Hippocampal formation (tissue), 2 donors: ENCODE measurements around the gene ZSCAN12.
"Not testable (repeated sequence)": the region's sequence is repeated elsewhere in the genome, so short reads cannot be mapped to it uniquely, and the experiment has no call there.

Source experiments
- DNase-seq, 2 donors: peaks; one replicate each; lab custom pipeline; 2025; lab: John Stamatoyannopoulos, UW

The ZSCAN12 gene

DNA sequence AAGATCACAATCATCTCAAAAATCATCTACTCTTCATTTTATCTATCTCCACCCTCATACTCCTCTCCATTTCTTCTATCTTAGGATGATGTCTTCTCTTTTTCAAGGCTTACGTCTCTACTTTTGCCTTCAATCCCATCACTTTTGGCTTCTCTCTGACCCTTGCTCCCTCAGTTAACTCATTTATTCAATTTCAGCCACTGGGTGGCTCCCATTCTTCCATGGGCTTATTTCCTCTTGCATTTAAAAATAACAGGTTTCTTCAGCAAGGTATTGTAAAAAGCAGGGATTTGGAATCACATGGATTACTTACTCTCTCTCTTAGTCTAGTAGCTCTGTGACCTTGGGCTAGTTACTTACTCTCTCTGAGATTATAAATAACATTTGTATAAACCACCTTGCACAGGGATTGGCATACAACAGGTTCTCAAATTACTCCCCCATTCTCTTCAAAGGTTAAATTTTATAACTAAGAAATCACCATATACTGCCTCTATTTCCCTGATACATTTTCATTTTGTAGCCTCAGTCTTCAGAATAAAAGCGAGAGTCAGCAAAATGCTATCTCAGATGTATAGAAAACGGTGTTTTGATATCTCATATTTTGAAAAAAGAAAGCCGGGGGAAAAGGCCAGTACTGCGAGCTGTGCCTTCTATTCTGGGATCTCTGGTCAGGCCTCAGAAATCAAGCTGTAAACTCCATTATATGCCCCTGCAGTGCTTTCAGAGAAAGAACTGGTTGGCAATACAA lies 5.5 kb downstream of the ZSCAN12 start:
- DNase-seq, result no peak

DNA sequence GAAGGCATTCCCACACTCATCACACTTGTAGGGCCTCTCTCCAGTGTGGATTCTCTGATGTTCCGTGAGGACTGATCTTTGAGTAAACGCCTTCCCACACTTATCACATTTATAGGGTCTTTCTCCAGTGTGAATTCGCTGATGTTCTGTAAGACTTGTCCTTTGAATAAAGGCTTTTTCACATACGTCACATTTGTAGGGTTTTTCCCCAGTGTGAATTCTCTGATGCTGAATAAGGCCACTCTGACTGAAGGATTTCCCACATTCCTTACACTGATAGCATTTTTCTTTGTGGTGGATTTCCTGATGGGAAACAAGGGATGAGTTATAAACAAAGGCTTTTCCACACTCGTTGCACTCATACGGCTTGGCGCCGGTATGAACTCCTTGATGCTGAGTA lies 8.9 kb downstream of the ZSCAN12 start:
- no peak for DNase-seq

DNA sequence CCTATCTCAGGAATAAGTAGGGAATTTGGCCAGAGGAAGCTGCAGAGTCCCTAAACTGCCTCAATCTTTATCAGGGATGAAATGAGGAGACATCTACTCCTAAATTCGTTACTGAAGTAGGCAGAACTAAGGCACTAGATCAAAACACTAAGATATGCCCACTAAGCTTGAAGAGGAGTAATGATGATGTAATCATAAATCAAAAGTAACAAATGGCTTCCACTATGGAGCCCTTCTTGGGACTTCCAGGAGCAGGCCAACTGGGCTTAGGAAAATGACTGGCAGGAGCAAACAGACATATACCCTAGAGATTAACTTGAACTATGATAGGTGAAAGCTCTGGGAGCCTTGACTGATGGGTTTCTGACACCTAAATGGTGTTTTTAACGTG lies 15.4 kb downstream of the ZSCAN12 start:
- no peak for DNase-seq

DNA sequence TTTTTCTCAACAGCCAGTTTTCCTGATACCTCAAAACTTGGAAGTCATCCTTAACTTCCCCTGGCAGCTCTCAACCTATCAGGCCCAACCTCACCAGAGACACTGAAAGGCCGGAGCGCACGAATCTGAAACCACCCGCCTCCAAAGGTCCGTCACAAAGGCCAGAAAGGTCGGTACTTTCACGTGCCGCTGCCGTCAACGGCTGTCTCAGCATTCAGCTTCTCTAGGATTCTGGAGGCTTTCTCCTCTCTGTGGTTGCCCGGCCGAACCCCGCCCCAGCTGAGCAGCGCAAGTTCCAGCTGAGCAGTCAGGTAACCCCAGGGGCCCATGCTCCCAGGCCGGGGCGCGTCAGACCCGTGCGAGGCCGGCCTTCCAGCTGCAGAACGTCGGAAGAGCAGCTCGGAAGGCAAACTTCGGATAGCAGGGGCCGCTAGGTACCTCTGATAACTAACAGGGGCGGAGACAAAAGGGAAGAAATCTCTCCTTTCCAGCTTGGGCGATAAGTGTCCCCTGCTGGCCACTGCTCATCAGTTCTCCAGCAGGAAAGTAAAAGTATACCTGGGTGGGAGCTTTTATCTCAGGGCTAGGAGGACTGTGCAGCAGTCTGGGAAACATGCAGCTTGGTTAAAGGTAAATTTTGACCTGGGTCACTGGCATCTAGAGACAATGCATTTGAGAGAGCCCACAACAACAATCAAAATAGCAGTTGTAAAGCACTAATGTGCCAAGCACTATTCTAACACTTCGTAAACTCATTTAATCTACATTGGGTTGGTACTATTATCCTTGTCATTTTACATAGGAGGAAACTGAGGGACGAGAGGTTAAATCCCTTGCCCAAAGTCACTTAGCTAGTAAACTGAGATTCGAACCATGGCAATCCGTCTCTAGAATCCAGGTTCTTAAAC lies 16.1 kb downstream of the ZSCAN12 start:
- peak; percentile 10 to 35 for DNase-seq

DNA sequence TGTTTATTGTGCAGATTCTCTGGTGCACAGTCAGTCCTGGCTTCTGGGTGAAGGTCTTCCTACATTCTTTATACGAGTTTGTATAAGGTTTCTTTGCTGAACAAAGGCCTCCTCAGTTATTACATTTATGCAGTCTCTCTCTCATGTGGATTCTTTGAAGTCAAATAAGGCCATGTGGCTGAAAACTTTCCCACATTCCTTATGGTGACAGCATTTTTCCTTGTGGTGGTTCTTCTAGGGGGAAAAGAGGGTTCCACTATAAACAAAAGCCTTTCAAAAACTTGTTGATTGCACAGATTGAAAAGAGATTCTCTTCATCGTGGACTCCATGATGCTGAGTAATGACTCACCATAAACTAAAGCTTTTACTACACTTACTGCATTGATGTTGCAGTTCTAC lies 19.2 kb downstream of the ZSCAN12 start:
- no peak for DNase-seq

DNA sequence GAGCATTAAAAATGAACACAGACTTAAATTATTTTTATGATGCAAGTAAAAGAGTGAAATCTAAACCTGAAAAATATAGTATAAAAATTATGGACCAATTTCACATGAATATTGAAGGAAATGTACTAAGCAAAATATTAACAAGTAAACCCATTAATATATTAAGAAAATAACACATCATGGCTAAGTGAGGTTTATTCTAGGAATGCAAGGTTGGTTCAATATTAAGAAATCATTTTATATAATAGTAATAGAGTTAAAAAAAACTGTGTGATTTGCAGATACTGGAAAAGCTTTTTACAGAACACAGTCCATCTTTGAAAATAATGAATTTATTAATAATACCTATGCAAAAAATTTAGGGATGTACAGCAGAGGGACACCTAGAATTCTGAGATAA lies 20.9 kb downstream of the ZSCAN12 start:
- no peak for DNase-seq

DNA sequence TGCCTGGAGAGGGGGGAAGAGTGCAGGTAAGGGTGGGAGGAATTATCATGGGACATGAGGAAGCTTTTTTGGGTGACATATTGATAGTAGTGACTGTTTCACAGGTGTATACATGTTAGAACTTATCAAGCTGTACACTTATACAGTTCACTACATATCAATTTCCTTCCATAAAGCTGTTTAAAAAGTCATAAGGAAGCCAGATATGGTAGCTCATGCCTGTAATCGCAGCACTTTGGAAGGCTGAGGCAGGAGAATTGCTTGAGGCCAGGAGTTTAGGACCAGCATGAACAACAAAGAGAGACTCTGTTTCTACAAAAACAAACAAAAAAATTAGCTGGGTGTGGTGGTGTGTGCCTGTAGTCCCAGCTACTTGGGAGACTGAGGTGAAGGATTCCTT lies 21.7 kb downstream of the ZSCAN12 start:
- DNase-seq, result no peak

DNA sequence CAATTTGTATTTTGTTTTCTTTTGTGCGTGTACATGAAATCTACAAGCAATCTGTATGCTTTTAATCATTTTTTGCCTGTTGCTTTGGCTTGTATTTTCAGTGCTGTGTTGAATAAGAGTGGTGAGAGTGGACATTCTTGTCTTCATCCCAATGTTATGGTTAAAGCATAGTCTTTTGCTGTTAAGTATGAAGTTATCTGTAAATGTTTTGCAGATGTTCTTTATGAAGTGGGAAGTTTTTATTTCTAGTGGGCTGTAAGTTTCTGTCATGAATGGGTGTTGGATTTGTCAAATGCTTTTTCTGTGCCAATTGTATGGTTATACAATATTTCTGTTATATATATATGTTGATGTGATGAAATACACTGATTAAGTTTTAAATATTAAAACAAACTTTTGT lies 25.6 kb downstream of the ZSCAN12 start:
- DNase-seq, result no peak

DNA sequence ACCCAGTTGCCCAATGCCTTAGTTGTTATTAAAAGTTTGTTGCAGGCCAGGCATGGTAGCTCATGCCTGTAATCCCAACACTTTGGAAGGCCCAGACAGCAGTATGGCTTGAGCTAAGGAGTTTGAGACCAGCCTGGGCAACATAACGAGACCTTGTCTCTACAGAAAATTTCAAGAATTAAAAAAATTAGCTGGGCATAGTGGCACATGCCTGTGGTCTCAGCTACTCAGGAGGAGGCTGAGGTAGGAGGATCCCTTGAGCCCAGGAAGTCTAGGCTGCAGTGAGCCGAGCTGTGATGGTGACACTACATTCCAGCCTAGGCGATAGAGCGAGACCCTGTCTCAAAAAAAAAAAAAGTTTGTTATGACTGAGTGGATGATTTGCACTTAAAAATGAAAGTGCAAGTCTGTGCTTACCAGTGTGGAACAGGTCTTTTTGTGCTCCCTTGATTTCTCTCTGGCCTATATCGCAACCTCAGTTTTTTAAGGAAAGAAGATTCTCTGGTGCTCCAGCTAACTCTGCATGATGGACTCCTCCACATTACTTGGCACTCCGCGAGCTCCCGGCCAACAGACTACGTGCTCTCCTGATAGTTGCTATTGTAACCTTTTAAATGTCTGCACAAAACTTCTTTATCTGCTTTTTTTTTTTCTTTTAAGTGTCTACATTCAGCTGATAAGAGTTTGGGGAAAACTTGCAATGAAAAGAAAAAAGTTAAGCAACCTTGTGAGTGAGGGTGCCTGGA lies 27.7 kb downstream of the ZSCAN12 start:
- no peak for DNase-seq

DNA sequence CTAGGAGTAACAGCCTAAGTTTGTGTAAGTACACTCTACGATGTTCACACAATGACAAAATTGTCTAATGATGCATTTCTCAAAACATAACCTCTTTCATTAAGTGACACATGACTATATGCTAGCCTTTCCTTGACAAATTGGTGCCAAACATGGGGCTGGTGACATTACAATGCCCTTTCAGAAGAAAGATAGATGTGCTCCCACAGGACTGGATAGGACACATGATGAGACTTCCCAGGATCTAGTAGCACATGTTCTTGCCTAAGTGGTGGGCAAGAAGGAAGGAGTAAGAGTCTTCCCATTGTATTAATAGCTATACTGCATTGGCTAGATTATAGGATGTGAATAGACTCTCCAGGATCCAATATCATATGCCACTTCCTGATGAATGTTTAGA lies 28.3 kb downstream of the ZSCAN12 start:
- DNase-seq, result no peak

DNA sequence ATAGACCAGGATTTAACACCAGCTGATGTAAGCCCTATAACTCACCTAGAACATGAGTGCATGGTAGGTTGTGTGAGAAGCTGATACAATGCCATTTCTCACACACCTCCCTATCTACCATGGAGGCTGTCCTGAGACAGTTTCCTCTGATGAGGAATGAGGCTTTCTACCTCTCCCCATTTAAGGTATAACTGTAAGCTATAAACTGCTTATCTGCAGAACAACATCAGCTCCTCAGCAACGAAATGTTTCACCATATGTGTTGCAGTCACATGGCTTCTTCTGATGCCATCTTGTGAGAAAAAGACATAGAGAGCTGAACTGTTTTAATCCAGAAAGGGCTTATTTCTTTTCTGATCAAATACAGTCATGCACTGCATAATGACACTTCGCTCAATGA lies 29.1 kb downstream of the ZSCAN12 start:
- DNase-seq, result no peak

DNA sequence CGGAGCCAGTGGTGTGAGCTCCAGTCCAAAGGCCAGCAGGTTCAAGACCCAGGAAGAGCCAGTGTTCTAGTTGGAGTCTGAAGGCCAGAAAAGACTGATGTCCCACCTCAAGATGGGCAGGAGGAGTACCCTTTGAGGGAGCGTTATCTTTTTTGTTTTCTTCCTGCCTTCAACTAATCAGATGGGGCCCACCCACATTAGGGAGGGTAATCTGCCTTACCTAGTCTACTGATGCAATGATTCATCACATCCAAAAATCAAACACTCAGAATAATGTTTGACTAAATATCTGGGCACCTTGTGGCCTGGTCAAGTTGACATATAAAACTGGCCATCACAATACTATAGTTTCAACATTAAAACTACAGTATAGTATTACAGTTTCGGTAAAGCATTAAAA lies 30.1 kb downstream of the ZSCAN12 start:
- no peak for DNase-seq

DNA sequence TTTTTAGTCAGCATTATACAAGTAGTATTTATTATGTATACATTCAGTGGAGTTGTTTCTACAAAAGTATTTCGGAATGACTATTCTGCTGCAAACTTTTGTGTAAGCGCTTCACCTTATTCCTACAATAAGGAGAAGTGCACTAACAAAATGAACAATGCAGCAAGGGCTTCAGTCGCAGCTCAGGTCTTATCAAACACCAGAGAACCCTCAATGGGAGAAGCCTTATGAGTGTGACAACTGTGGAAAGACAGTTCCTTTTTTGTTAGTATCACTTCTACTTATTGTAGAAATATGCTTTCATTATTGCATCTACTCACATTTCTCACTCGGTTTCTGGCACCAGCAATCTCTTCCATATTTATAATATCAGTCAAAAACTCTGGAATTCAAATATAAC lies 31.0 kb downstream of the ZSCAN12 start:
- DNase-seq, result no peak

DNA sequence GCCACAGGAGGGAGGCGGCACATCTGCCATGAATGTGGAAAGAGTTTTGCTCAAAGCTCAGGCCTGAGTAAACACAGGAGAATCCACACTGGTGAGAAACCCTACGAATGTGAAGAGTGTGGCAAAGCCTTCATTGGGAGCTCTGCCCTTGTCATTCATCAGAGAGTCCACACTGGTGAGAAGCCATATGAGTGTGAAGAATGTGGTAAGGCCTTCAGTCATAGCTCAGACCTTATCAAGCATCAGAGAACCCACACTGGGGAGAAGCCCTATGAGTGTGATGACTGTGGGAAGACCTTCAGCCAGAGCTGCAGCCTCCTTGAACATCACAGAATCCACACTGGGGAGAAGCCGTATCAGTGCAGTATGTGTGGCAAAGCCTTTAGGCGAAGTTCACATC lies 34.0 kb downstream of the ZSCAN12 start:
- not testable (repeated sequence) for DNase-seq

DNA sequence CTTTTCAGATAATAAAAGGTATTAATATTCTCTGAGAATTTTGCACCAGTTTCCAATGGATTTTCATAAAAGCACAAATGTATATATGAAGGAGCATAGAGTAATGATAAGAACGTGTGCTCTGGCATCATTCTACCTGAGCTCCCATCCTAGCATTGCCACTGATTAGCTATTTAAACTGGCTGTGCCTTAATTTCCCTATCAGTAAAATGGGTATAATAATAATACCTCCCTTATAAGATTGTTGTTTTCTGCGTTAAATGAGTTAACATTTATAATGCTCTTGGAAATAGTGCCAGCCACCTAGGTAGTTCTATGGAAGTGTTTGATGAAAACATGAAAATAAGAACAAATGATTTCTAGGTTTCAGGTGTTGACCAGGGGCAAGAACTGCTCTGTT lies 38.6 kb downstream of the ZSCAN12 start:
- DNase-seq, result no peak

DNA sequence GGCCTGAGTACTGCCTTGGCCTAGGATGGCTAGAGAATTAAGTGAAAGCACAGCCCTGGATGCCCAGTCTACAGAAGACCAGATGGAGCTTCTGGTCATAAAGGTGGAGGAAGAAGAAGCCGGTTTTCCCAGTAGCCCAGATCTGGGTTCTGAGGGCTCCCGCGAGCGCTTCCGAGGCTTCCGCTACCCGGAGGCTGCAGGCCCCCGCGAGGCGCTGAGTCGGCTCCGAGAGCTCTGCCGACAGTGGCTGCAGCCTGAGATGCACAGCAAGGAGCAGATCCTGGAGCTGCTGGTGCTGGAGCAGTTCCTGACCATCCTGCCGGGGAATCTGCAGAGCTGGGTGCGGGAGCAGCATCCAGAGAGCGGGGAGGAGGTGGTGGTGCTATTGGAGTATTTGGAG lies 40.0 kb downstream of the ZSCAN12 start:
- DNase-seq, result not testable (repeated sequence)

DNA sequence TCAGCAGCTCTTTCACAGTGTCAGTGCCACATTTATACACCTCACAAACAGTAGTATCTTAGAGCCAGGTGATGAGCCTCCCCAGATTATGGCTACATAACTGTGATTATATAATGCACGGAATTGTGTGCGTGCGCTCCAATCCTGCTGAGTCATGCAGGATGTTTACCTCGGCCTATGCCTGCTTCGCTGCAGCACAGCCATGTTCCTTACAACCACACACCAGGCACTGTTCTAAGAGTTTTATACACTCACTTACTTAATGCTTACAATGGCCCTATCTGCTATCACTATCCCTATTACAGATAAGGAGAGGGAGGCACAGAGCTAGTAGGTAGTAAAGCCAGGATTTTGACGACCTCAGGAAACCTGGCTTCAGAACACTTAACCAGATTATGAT lies 42.5 kb downstream of the ZSCAN12 start:
- peak in 1 of 2 donors; percentile 24 for DNase-seq

DNA sequence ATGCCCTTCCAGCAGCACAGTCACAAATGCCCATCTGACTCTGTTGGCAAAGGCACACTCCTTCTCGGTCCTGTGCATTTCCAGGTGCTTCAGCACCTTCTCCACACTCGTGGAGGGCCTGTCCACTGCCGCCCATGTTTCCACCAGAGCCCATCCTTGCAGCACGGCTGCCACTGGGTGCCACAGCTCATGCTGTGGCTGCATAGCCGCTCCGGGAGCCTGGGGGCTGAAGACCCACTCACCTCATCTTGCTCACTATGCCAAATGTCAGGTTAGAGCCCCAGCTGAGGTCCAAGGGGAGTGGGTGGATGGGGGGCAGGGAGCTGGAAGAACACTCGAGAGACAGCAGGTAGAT lies 42.9 kb downstream of the ZSCAN12 start:
- DNase-seq, result no peak

DNA sequence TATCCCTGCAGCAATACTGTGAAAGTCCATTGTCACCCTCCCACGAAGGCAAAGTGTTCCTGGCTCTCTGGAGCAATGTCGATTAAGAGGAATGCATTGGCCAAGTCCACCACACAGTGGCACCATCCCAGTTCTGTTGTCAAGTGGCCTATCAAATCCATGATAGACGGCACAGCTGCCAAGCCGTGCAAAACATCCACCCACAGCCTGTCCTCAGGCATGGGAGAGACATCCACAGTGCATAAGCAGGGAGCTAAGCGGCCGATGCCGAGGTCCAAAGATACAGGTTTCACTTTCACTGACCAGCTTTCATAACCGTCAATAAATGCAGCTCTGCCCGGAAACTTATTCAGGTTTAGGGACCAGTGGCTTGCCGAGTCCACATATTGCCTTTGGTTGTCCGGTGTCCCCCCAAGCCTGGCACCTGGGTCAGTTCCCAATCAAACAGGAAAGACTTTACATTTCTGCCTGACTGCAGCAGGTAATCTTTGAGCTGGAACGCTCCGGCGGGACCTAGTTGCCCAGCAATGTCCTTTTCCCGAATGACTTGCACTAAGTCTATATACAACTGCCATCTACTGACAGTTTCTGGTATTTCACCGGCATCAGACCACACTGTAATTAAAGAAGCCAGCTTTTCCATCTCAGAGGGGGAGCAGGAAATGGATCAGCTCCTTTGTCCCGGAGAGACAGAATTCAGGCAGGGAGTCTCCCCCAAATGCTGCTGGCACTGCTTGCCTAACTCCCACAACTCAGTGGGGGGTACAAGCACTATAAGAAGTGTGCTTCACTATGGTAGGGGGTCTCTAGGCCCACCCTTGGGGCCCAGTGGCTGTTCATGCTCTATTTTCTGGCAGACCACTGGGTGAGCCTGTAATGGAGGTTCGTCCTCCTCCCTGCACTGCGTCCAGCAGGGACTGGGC lies 43.5 kb downstream of the ZSCAN12 start:
- DNase-seq, result peak; percentile 68 to 88

DNA sequence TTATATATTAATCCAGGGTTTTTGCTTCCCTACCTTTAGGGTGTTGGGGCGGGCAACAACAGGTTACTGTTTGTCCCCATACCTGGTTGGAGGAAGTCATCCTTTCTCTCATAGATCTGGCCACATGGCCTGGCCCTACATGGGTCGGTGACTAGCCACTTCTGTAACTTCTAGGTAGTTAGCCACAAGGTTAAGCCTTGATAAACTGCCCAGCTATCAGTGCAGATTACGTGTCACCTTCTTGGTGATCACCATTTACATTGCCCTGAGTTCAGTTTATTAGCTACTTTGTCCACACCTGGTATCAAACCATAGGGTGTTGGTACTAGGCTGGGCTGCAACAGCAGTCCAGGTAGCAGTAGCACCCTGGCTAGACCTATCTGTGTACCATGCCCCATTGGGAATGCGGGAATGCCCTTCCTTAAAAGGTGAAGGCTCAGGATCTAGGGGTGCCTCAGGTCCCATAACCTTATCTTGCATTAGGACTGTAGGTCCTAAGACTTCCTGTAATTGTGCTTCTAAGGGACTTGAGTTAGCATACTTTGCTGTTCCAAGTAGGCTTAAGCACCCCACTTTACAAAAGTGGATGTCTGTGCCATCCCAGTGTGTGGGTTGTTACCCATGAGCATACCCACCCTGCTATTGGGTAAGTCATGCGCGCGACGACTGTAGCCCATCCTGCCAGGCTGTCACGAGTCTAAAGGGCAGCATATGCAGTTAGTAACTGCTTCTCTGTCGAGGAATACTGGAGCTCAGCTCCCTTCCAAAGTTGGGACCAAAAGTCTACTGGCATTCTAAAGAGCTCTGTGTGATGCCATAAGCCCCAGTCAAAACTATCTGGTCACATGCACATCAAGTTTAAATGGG lies 44.6 kb downstream of the ZSCAN12 start:
- no peak for DNase-seq
